WTC11 (cell line): Measurements from ENCODE around the gene LARGE1. TPM values are rescaled to one million over a fixed set of nuclear protein-coding genes. Genes with fewer than 3 reads are reported as not detected.

Experiments
- ATAC-seq: fragments of 200-7000 bp; cut with Tn5 transposase; 2 replicates; pipeline ENCODE4 v1.10.0; 2021; ENCODE audit warnings: mild to moderate bottlenecking, moderate library complexity
- CTCF ChIA-PET: fragments of 300-600 bp; sonication (Branson Sonifier 250); formaldehyde crosslinking; loops from one replicate; lab custom pipeline; 2021; ENCODE audit warnings: antibody characterized with exemption; lab: Charles Lee
- POLR2A ChIA-PET: fragments of 350-600 bp; sonication (Branson Sonifier 250); formaldehyde crosslinking; loops from one replicate; lab custom pipeline; 2021; ENCODE audit warnings: antibody characterized with exemption; lab: Charles Lee
- DNase-seq: peaks from one replicate; pipeline ENCODE4 v3.0.0; 2021; ENCODE audit warnings: low spot score
- H3K27ac Mint-ChIP-seq: 2 replicates; pipeline ENCODE4 v1.8.0; 2021; ENCODE audit warnings: mixed read lengths
- H3K27me3 Mint-ChIP-seq: 2 replicates; pipeline ENCODE4 v1.8.0; 2021; ENCODE audit warnings: low read depth, mild to moderate bottlenecking, moderate library complexity, mixed read lengths
- H3K36me3 Mint-ChIP-seq: 2 replicates; pipeline ENCODE4 v1.8.0; 2021; ENCODE audit warnings: mixed read lengths
- H3K4me1 Mint-ChIP-seq: 2 replicates; pipeline ENCODE4 v1.8.0; 2022; ENCODE audit warnings: mixed read lengths
- H3K4me3 Mint-ChIP-seq: 2 replicates; pipeline ENCODE4 v1.8.0; 2021; ENCODE audit warnings: mild to moderate bottlenecking, moderate library complexity, mixed read lengths
- H3K9me3 Mint-ChIP-seq: 2 replicates; pipeline ENCODE4 v1.8.0; 2021; ENCODE audit warnings: mixed read lengths
- ATF2 ChIP-seq: sonication (generic); formaldehyde crosslinking; IDR thresholded peaks from 2 replicates; pipeline ENCODE4 v1.8.1; 2022; ENCODE audit warnings: low read depth, missing genetic modification reagents, borderline replicate concordance
- ATF3 ChIP-seq: sonication (generic); formaldehyde crosslinking; conservative IDR thresholded peaks from 2 replicates; pipeline ENCODE4 v1.8.1; 2022; ENCODE audit warnings: mild to moderate bottlenecking, missing genetic modification reagents
- ATF6 ChIP-seq: sonication (generic); formaldehyde crosslinking; IDR thresholded peaks from 2 replicates; pipeline ENCODE4 v1.8.1; 2023; ENCODE audit warnings: mild to moderate bottlenecking, missing genetic modification reagents
- CREM ChIP-seq: sonication (generic); formaldehyde crosslinking; IDR thresholded peaks from 2 replicates; pipeline ENCODE4 v1.8.1; 2022; ENCODE audit warnings: mild to moderate bottlenecking, missing genetic modification reagents, moderate library complexity
- E2F1 ChIP-seq: sonication (generic); formaldehyde crosslinking; IDR thresholded peaks from 2 replicates; pipeline ENCODE4 v1.8.0; 2022; ENCODE audit warnings: mild to moderate bottlenecking, missing genetic modification reagents
- EMX1 ChIP-seq: fragments of 250-450 bp; sonication (Bioruptor Pico); IDR thresholded peaks from 2 replicates; pipeline ENCODE4 v1.8.0; 2021; ENCODE audit warnings: mild to moderate bottlenecking
- ETV6 ChIP-seq: sonication (generic); formaldehyde crosslinking; IDR thresholded peaks from 2 replicates; pipeline ENCODE4 v1.8.1; 2022; ENCODE audit warnings: mild to moderate bottlenecking, missing genetic modification reagents
- HMGA2 ChIP-seq: fragments of 250-450 bp; sonication (Bioruptor Pico); IDR thresholded peaks from 2 replicates; pipeline ENCODE4 v1.4.0; 2021; ENCODE audit warnings: mild to moderate bottlenecking, moderate library complexity
- HMGXB4 ChIP-seq: sonication (generic); formaldehyde crosslinking; IDR thresholded peaks from 2 replicates; pipeline ENCODE4 v1.8.1; 2023; ENCODE audit warnings: mild to moderate bottlenecking, moderate library complexity, missing genetic modification reagents
- IRF1 ChIP-seq: sonication (generic); formaldehyde crosslinking; IDR thresholded peaks from 2 replicates; pipeline ENCODE4 v1.8.0; 2023; ENCODE audit warnings: missing genetic modification reagents
- KAT7 ChIP-seq: sonication (generic); formaldehyde crosslinking; IDR thresholded peaks from 2 replicates; pipeline ENCODE4 v1.8.1; 2023; ENCODE audit warnings: missing genetic modification reagents, mild to moderate bottlenecking, borderline replicate concordance
- MLX ChIP-seq: sonication (generic); formaldehyde crosslinking; IDR thresholded peaks from 2 replicates; pipeline ENCODE4 v1.8.1; 2023; ENCODE audit warnings: mild to moderate bottlenecking, missing genetic modification reagents, moderate library complexity
- MXD4 ChIP-seq: fragments of 250-450 bp; sonication (Bioruptor Pico); IDR thresholded peaks from 2 replicates; pipeline ENCODE4 v1.8.0; 2021; ENCODE audit warnings: mild to moderate bottlenecking, moderate library complexity, borderline replicate concordance
- NFATC4 ChIP-seq: fragments of 250-450 bp; sonication (Bioruptor Pico); IDR thresholded peaks from 2 replicates; pipeline ENCODE4 v1.9.0; 2021; ENCODE audit warnings: mild to moderate bottlenecking
- NFYB ChIP-seq: sonication (generic); formaldehyde crosslinking; conservative IDR thresholded peaks from 2 replicates; pipeline ENCODE4 v1.8.0; 2022; ENCODE audit warnings: low read depth, missing genetic modification reagents
- NR1H2 ChIP-seq: sonication (generic); formaldehyde crosslinking; IDR thresholded peaks from 2 replicates; pipeline ENCODE4 v1.9.0; 2021; ENCODE audit warnings: mild to moderate bottlenecking, moderate library complexity, missing genetic modification reagents
- NR2C2 ChIP-seq: sonication (generic); formaldehyde crosslinking; IDR thresholded peaks from 2 replicates; pipeline ENCODE4 v1.8.0; 2022; ENCODE audit warnings: mild to moderate bottlenecking, missing genetic modification reagents
- SOX15 ChIP-seq: fragments of 250-450 bp; sonication (Bioruptor Pico); IDR thresholded peaks from 2 replicates; pipeline ENCODE4 v1.9.0; 2021; ENCODE audit warnings: mild to moderate bottlenecking
- TP53 ChIP-seq: sonication (generic); formaldehyde crosslinking; IDR thresholded peaks from 2 replicates; pipeline ENCODE4 v1.8.1; 2023; ENCODE audit warnings: mild to moderate bottlenecking, missing genetic modification reagents
- ZNF121 ChIP-seq: sonication (generic); formaldehyde crosslinking; IDR thresholded peaks from 2 replicates; pipeline ENCODE4 v1.8.0; 2023; ENCODE audit warnings: missing genetic modification reagents
- ZNF263 ChIP-seq: sonication (generic); formaldehyde crosslinking; IDR thresholded peaks from 2 replicates; pipeline ENCODE4 v1.8.1; 2022; ENCODE audit warnings: low read depth, mild to moderate bottlenecking, moderate library complexity, missing genetic modification reagents
- ZNF416 ChIP-seq: fragments of 250-450 bp; sonication (Bioruptor Pico); IDR thresholded peaks from 2 replicates; pipeline ENCODE4 v1.9.0; 2021; ENCODE audit warnings: mild to moderate bottlenecking, inconsistent platforms
- ZNF512 ChIP-seq: sonication (generic); formaldehyde crosslinking; IDR thresholded peaks from 2 replicates; pipeline ENCODE4 v1.8.1; 2022; ENCODE audit warnings: missing genetic modification reagents, borderline replicate concordance
- total RNA-seq: library from RNA; stranded (reverse); gene quantifications from 3 replicates; pipeline ENCODE4 v1.2.3, GENCODE V29; 2021

The LARGE1 gene
- total RNA-seq, 1 experiment from 2014 or later = 72.6 TPM

GRCh38 chr22:33908171-33909074 is 11.9 kb downstream of the LARGE1 start (continued):
- TF ChIP-seq ATF6 (no peak), HMGA2 (CRISPR knock-in tag) (no peak), ZNF512 (CRISPR knock-in tag) (no peak), ZNF416 (no peak), ETV6 (no peak), NFYB (CRISPR knock-in tag) (no peak), IRF1 (CRISPR knock-in tag) (no peak), EMX1 (CRISPR knock-in tag) (no peak), NR2C2 (no peak), E2F1 (CRISPR knock-in tag) (no peak), MLX (CRISPR knock-in tag) (no peak), ZNF121 (CRISPR knock-in tag) (no peak), MXD4 (no peak)

- no peak overlapping the region for H3K27ac Mint-ChIP-seq
- H3K9me3 Mint-ChIP-seq = no peaks in the 10 kb centered on the region
- H3K4me3 Mint-ChIP-seq = no peak overlapping the region
- TF ChIP-seq KAT7 = no peak
- TF ChIP-seq ATF2 (CRISPR knock-in tag) = no peak
- TF ChIP-seq ZNF263 (CRISPR knock-in tag) = no peak
- no peak for TF ChIP-seq ATF3 (CRISPR knock-in tag)
- no peak for TF ChIP-seq NR1H2
- TF ChIP-seq CREM = no peak
- TF ChIP-seq SOX15 (CRISPR knock-in tag) = no peak
- TF ChIP-seq HMGXB4 (CRISPR knock-in tag) = no peak
- TF ChIP-seq NFATC4 = no peak
- no peak for TF ChIP-seq TP53 (CRISPR knock-in tag)
- H3K4me1 Mint-ChIP-seq = peaks cover 72% of the 10 kb centered on the region
- peaks cover 13% of the 10 kb centered on the region for H3K36me3 Mint-ChIP-seq
- DNase-seq (no peak), ATAC-seq (no peak)
- ChIA-PET CTCF (no interaction called here), POLR2A (interaction anchor here (0.6 kb wide), 1 partner anchor 301 kb away, joined by 3 read pairs; no protein-coding TSS in a partner anchor)
- no peaks in the 10 kb centered on the region for H3K27me3 Mint-ChIP-seq
Observed at GRCh38 chr22:33906954-33907353, 13.3 kb downstream of the LARGE1 start.
